GM10266 (cell line): Measurements from ENCODE around the gene B3GALT2.

Source experiments
- DNase-seq: peaks from one replicate; pipeline ENCODE4 v3.0.0; 2012; ENCODE audit errors: extremely low spot score
- TF ChIP-seq, protein P1 (sequence below): IDR thresholded peaks from 2 replicates; pipeline ENCODE4 v1.5.1; 2012; ENCODE audit warnings: mild to moderate bottlenecking, low read depth; ENCODE audit not compliant: control insufficient read depth, insufficient read depth; ENCODE audit errors: missing control alignments

B3GALT2 gene

DNA sequence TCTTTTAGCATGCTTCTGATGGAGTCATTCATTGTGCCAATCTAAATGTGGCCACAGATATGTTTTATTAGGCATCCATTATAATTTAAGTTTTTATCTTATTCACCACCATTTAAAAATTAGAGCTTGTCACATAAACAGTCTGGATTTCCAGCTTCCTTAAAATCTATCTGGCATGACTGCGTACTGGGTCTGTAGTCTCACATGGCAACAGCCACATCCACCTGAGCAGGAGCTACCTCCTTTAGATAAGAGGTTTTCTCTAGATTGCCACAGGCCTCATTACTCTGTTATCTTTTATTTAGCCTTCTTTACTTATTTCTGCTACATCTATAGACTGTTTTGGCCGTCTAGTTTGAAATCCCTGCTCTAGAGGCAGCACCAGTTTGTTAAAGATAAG lies 29.1 kb downstream of the B3GALT2 start:
- TF ChIP-seq, protein P1, sequence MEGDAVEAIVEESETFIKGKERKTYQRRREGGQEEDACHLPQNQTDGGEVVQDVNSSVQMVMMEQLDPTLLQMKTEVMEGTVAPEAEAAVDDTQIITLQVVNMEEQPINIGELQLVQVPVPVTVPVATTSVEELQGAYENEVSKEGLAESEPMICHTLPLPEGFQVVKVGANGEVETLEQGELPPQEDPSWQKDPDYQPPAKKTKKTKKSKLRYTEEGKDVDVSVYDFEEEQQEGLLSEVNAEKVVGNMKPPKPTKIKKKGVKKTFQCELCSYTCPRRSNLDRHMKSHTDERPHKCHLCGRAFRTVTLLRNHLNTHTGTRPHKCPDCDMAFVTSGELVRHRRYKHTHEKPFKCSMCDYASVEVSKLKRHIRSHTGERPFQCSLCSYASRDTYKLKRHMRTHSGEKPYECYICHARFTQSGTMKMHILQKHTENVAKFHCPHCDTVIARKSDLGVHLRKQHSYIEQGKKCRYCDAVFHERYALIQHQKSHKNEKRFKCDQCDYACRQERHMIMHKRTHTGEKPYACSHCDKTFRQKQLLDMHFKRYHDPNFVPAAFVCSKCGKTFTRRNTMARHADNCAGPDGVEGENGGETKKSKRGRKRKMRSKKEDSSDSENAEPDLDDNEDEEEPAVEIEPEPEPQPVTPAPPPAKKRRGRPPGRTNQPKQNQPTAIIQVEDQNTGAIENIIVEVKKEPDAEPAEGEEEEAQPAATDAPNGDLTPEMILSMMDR: no peak
- DNase-seq: no peak

DNA sequence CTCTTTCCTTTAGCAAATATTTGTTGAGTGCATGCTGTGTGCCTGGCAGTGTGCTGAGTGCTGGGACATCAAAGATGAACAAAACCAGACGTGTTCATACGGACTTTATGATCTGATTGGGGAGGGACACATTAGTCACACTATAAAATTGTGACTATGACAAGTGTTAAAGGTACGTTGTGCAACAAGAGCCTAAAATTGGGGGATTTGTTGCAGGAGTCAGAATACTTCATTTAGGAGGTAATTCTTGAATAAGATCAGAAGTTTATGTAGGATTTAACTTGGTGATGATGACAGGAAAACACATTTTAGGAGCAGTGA lies 29.6 kb downstream of the B3GALT2 start:
- DNase-seq: no peak
- TF ChIP-seq, protein P1: no peak

DNA sequence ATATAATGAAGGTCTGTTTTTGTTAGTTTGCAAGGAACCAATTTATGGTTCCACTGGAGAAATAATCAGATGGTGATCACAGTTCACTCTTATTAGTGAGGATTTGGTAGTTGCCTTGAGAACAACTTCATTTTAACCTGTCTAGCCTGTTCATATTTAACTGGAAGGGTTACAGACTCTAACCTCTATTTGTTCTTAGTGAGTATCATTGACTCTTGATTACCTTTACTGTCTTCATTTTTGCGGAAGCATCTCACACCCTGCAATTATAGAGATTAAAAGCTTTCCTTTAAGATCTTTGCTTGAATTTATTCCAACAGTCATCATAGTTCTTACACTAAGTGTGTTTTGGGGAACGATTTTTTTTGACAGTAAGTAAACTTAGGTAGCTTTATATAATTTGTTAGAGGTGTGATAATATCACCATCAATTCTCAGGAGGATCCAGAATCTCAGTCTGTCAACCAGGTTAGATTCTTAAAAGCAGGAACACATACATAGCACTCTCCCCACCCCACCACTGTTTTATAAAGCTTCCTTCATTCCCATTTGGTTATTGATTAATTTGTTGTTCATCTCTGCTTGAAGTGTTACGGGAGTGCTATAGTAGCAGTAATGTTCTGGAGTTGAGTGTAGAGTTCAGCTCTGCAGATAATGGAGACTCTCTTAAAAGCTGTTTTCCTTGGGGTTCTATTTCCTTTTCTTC lies 30.1 kb downstream of the B3GALT2 start:
- TF ChIP-seq, protein P1: no peak
- no peak for DNase-seq

DNA sequence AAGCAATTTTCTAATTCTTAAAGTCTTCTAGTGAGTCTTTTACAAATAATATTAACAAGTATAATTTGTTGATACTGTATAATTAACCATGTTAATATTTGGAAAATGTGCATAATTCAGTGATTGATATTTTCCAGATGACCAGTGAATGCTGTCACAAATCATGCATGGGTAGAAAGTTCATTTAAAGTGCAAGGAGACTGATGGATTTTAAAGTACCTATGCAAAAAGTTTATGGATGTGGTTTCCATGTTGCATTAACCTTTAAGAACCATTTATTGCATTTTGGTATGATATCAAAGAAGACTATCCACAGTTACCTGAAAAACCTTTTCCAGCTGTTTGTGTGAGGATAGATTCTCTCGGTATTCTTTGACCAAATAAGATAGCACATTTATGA lies 41.4 kb downstream of the B3GALT2 start:
- no peak for DNase-seq
- TF ChIP-seq, protein P1: no peak

GRCh38 chr1:193144361-193144938 lies 42.0 kb downstream of the B3GALT2 start:
- DNase-seq: no peak
- TF ChIP-seq, protein P1: no peak

GRCh38 chr1:193143285-193143684 lies 43.1 kb downstream of the B3GALT2 start:
- DNase-seq: no peak
- TF ChIP-seq, protein P1: peak; percentile 13

DNA sequence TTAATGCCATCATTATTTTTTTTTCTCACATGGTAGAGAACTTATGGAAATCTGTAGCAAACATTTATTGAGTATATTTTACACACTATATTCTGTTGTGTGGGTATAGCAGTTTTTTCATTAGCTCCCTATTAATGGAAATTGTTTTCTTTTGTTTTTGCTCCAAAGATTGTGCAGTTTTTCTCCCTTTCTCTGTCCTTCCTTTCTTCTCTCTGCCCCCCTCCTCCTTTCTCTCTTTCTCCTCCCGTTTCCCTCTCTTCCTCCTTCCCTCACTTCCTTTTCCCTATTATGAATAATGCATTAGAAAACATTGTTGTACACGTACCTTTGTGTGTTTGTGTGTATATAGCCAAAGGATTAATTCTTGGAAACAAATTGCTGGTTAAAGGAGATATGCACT lies 44.0 kb downstream of the B3GALT2 start:
- TF ChIP-seq, protein P1: no peak
- DNase-seq: no peak
